Fibroblast of skin of right biceps (primary cell): ENCODE results near the gene FOXM1.

Experiments used
- DNase-seq: peaks from one replicate; pipeline ENCODE4 v3.0.0-alpha.2; 2013

Gene FOXM1

GRCh38 chr12:2834581-2835491, 42.1 kb downstream of the FOXM1 start, which contains the start of gene NRIP2:
Gene NRIP2, minus strand, starts transcription at chr12:2835035. Its CDS starts 52 bp downstream, at chr12:2834983.
- DNase-seq: peak; percentile 41

- no peak for DNase-seq
These were observed 43.2 kb downstream of the FOXM1 start for GRCh38 chr12:2833810-2834209.

- no peak for DNase-seq
These were observed 43.6 kb downstream of the FOXM1 start for GRCh38 chr12:2833327-2833726.

GRCh38 chr12:2832550-2833127, 44.3 kb downstream of the FOXM1 start:
- DNase-seq: no peak

- DNase-seq: no peak
These were observed 47.7 kb downstream of the FOXM1 start for GRCh38 chr12:2829275-2829674.

- no peak for DNase-seq
These were observed 50.1 kb downstream of the FOXM1 start for GRCh38 chr12:2826721-2827515.

- no peak for DNase-seq
These were observed 50.9 kb downstream of the FOXM1 start for GRCh38 chr12:2826036-2826435.

GRCh38 chr12:2825132-2825531, 51.8 kb downstream of the FOXM1 start:
- no peak for DNase-seq

GRCh38 chr12:2824541-2824940, 52.4 kb downstream of the FOXM1 start:
- no peak for DNase-seq

- DNase-seq: no peak
These were observed 53.5 kb downstream of the FOXM1 start for GRCh38 chr12:2823483-2823882.

- no peak for DNase-seq
These were observed 56.5 kb downstream of the FOXM1 start for GRCh38 chr12:2820432-2820831.

GRCh38 chr12:2819810-2820209, 57.2 kb downstream of the FOXM1 start:
- DNase-seq: no peak

- DNase-seq: peak; percentile 76
These were observed 63.5 kb downstream of the FOXM1 start for GRCh38 chr12:2813214-2814185.

GRCh38 chr12:2812290-2813213, 64.4 kb downstream of the FOXM1 start, which contains the start of gene ITFG2:
Gene ITFG2, plus strand, starts transcription at chr12:2812668. Its CDS starts 93 bp downstream, at chr12:2812761.
- peak; percentile 99 for DNase-seq

GRCh38 chr12:2811801-2812200, 65.2 kb downstream of the FOXM1 start:
- no peak for DNase-seq
